Left kidney (tissue), 2 donors: ENCODE data around the gene ANGEL1. TPM values are rescaled to one million over a fixed set of nuclear protein-coding genes. Genes with fewer than 3 reads are reported as not detected.

Experiments used
- DNase-seq: peaks from one replicate; pipeline ENCODE4 v3.0.0-alpha.2; 2013
- polyA plus RNA-seq: library from polyadenylated mRNA; unstranded; fragments of 120-200 nt; gene quantifications from one replicate; pipeline ENCODE4 v1.2.1, GENCODE V29; 2013; ENCODE audit not compliant: insufficient read length

The ANGEL1 gene
- polyA plus RNA-seq, 1 donor = 36.1 TPM

- no peak for DNase-seq
Observed at GRCh38 chr14:76827696-76828296, 15.1 kb upstream of the ANGEL1 start.

DNA sequence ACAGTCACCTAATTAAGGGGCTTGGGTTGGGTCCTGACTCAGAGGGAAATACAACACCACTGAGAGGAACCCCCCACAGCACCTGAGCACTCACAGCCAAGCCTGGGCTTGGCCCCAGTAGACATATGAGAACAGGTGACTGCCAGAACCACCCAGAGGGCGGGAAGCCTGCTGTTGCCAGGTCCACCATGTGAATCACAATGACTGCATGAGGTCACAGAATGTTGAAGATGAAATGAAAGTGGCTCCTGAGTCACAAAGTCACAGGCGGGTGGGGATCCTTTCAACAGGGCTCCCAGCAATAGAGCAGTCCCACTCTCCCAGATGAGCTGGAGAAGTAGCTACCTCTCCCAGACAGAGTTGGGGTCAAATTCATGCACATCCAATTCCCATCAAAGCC is 13.4 kb upstream of the ANGEL1 start, which contains the start of gene LRRC74A:
TSS of gene LRRC74A (plus strand) at position 287 of the 400 bp plus-strand sequence. CDS start 290 bp downstream, outside the sequence.
- DNase-seq = no peak

DNA sequence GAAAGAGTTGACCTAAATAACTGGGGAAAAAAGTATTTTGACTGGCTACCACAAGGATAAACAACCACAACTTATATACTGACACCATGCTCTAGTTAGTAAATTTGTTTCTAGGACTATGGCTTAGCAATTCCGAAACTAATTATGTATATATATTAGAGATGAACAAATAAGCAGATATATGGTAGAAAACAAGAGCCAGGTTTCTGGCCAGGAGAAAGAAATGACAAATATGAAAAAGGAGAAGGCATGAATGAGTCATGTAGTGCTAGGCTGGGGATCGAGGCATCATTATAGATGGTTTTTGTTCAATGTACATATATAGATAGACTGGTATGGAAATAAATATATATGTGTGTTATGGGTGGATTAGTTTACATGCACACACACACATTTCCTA is 8.0 kb upstream of the ANGEL1 start:
- no peak for DNase-seq

DNA sequence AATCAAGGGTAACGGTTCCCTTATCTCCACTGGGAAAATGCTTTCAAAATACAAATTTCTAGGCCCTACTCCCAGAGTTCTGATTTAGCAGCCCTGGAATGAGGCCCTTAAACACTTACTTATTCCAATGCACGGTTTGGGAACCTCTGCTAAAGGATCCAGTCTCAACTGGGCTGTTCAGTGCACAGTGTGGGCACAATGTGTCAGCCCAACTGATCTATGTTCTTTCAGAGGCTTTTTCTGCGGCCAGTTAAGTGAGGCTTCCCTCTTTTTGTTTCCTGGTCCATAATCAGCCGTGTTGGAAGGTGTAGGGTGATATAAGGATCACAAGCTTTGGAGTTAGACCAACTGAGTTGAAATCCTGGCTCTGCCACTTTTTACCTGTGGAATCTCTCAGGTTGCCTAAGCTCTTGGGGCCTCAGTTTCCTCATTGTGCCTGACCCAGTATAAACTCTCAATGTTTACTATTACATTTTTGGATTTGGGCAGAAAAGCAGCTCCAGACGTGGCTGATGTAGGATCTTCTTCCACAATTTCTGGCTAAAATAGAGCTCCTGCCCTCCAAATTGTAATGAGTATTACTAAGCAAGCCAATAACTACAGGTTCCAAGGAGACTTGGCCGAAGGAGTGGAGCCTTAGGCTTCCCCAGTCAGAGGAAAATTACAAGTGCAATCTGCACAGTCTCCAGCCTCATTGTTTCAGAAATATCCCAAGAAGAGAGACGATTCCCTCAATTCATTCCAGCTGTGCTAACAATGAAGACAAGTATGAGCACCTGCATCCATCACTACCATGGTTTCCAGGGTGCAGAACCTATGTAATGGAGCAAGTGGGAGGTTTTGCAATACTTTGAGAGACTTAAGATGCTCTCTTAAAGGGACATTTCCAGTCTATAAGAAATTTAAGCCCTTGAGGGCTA is 2.3 kb upstream of the ANGEL1 start:
- no peak for DNase-seq

DNA sequence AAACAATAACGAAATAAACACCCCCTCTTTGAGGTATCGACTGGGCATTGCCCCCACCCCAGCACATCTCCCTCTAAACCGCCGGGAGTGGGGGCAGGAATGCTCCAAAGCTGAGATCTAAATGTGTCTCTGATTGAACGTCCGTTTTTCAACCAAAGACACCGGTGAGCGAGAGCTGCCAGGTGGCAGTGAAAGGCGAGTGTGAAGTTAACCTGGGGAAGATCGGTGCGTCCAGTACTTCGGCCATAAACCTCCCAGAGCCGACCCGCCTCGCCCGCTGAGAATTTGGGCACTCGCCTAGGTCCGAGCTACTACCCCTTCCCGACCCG is 625 bp downstream of the ANGEL1 start:
- no peak for DNase-seq

GRCh38 chr14:76811561-76811960 is 1.1 kb downstream of the ANGEL1 start:
- DNase-seq = no peak

GRCh38 chr14:76810953-76811400 is 1.7 kb downstream of the ANGEL1 start:
- no peak for DNase-seq

DNA sequence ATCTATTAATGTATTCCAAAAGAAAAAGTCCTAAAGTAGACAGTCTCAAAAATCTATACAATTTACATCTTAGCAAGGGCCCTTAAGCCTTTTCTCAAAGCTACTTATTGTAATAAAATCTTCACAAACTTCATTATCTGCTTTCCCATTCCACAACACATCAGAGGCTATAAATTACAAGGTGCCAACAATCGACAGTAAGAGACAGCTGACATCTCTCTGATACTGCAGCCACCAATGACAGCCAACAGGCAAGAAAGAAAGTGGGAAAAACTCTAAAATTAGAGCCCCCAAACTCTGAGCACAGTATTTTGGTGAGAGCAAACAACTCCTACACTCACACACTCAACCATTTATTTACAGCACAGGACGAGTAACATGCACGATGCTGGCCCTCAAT is 2.2 kb downstream of the ANGEL1 start:
- no peak for DNase-seq

DNA sequence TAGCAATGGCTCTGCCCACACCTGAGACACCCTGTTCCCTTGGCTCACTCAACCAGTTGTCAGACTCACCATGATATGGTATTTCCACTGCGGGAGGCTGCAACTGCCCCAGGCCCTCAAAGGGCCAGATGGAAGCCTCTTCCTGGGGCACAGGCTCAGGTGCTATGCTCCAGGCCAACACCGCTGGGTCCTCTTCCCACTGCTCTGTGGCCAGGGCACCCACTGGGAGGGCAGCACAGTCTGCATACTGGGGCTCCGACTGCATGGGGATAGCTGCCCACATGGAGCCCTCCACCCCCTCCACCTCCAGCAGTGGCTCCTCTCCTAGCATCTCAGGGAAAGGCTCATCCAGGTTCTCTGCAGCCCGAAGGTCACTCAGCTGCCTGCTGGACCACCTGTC is 3.7 kb downstream of the ANGEL1 start:
- no peak for DNase-seq

DNA sequence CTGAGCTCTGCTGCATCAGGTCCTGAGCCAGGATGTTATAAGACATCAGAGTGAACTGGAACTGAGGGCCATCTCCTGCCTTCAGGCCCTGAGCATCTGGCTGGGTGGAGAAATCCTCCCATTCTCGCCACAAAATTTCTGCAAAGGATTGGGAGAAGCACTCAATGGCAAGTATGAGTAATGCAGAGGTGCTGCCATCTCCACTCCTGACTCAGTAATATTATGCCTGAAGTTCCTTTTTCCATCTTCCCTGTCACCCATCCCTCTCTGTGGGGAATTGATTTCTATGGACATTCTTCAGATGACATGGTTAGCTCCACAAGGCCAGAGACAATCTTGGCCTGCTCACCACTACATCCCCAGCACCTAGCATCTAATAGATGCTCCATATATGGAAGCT is 4.7 kb downstream of the ANGEL1 start:
- no peak for DNase-seq

GRCh38 chr14:76806446-76806845 is 6.2 kb downstream of the ANGEL1 start:
- no peak for DNase-seq

DNA sequence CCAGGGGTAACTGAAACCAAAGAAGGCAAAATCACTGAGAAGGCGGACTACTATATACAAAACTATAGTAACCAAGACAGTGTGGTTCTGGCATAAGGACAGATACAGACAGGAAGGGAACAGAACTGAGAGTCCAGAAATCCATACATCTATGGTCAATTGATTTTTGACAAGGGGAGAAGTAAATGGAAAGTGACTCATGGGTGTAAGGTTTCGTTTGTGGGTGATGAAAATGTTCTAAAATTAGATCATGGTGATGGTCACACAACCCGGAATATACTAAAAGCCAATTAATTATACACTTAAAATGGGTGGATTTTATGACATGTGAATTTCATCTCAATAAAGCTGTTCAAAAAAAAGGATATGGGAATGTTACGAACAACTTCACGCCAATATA is 18.7 kb downstream of the ANGEL1 start:
- no peak for DNase-seq

DNA sequence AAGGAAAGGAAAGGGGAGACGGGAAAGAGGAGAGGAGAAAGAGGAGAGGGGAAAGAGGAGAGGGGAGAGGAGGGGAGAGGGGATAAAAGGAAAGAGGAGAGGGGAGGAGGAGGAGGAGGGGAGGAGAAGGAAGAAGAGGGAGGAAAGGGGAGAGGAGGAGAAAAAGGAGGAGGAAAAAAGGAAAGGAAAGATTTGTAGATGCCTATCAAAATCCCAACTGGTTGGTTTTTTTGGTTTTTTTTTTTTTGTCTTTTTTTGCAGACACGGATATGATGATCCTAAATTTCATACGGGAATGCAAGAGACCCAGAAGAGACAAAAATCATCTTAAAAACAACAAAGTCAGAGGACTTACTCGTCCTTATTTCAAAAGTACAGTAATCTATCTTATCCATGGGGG is 19.4 kb downstream of the ANGEL1 start:
- no peak for DNase-seq

DNA sequence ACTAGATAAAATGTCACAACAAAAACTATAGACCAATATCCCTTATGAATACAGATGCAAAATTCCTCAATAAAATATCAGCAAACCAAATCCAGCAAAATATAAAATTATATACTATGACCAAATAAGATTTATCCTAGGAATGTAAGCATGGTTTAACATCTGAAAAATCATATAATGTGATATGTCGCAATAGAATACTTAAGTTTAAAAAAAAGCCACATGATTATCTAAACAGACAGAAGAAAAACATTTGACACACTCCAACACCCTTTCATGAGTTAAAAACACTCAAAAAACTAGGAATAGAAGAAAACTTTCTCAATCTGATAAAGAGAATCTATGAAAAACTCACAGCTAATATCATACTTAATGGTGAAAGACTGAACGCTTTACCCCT is 20.3 kb downstream of the ANGEL1 start:
- DNase-seq = no peak

- no peak for DNase-seq
Observed at GRCh38 chr14:76786601-76787000, 26.1 kb downstream of the ANGEL1 start.

- DNase-seq = peak; percentile 84
Observed at GRCh38 chr14:76784881-76785280, 27.8 kb downstream of the ANGEL1 start.

- no peak for DNase-seq
Observed at GRCh38 chr14:76784266-76784874, 28.3 kb downstream of the ANGEL1 start.

DNA sequence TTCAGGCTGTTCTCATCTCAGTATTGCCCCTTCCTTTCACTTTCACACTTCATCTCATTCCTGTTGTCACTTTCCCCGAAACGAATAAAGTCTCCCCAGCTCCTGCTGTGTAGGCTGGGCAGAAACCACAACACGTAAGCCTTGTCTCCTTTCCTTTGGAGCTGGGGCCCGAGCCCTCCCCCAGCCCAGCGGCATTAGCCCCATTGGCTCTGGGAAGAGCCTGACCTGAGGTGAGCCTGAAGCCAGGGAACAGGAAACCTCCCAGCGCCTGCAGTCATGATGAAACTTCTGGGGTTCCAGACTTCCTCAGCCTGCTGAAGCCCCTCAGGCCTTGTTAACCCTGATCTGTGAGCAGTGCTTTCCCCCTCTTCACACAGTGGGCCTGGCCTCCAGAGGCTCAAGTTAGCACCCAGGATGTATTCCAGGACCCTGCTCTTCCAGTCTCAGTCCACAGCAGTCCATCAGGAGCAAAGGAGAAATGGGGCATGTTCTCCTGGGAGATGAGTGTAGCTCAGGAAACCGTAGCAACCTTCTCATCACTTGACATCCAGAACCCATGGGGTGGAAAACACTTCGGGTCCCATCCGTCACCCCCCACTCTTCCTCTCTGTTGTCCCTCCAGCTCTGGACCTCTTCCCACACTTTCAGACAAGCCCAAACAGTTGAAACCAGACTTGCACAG is 29.7 kb downstream of the ANGEL1 start:
- DNase-seq = no peak

GRCh38 chr14:76782115-76782884 is 30.4 kb downstream of the ANGEL1 start:
- DNase-seq = no peak

DNA sequence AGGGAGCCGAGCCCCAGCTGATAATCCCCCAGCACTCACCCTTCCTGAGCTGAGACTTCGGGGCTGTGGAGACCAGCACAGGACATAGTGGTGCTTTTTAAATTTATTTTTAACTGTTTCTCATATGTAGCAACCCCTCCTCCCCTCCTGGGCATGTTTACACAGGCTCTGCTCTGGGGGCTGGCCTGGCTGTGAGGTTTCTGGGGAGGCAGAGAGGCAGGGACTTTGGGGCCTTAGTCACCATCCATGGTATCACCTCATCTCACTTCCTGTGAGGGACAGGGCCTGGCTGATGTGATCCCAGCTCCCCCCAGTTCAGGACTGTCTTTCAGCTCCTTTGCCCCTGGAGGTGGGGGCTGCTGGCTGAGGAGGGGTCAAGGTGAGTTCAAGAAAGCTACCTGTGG is 31.0 kb downstream of the ANGEL1 start:
- no peak for DNase-seq

GRCh38 chr14:76780875-76781647 is 31.6 kb downstream of the ANGEL1 start:
- no peak for DNase-seq
